GM19193 (cell line): ENCODE results near the gene NHLRC4.

ENCODE experiments used
- POLR2A ChIP-seq: IDR thresholded peaks from 4 replicates; pipeline ENCODE4 v1.6.1; 2011; ENCODE audit not compliant: insufficient read depth, insufficient read length; ENCODE audit errors: extremely low read depth

The NHLRC4 gene

DNA sequence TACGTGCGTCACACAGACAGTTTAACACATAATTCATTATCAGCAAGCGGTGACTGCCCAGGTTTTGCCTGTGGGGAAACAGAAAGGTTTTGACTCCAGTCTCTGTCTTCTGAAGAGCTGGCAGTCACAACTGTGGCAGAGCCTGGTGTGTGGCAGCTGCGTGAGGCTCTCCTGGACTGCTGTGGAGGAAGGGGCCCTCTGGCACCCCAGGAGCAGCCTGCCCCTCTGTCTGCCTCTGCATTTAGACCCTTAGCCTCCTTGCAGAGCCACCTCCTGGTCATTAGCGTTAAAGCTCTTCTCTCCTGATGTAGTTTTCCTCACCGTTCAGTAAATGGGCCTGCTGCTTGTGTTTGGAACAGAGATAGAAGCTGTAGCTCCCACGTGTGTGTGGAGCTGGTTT is 34.0 kb downstream of the NHLRC4 start:
- no peak for TF ChIP-seq POLR2A

- no peak for TF ChIP-seq POLR2A
These were observed 37.1 kb downstream of the NHLRC4 start for GRCh38 chr16:603933-604332.

GRCh38 chr16:606656-607307 is 40.0 kb downstream of the NHLRC4 start:
- TF ChIP-seq POLR2A: no peak

DNA sequence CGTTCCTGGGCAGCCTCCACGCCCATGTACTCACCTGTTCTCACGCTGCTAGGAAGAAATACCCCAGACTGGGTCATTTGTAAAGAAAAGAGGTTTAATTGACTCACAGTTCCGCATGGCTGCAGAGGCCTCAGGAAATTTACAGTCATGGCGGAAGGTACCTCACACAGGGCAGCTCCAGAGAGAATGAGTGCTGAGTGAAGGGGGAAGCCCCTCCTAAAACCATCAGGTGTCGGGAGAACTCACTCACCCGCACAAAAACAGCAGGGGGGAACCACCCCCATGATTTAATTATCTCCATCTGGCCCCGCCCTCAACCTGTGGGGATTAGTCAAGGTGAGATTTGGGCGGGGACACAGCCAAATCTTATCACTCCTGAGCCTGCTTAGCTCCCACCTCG is 41.2 kb downstream of the NHLRC4 start:
- TF ChIP-seq POLR2A: no peak

DNA sequence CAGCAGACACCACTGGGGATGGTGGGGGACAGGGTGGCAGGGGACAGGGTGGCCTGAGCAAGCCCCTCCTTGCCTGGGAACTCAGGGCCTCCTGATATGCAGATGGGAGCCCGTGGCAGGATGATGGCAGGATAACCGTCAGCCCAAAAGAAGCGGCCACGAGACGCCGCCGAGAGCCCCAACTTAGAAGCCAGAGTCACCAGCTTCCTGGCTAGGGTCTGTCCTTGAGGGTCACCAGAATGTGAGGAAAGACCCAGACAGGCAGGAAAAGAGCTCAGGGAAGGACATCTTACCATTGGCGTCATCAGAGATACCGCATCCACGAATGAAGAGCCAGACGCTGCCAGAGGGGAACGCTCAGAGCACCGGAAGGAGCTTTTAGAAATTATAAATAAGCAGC is 42.5 kb downstream of the NHLRC4 start:
- no peak for TF ChIP-seq POLR2A

DNA sequence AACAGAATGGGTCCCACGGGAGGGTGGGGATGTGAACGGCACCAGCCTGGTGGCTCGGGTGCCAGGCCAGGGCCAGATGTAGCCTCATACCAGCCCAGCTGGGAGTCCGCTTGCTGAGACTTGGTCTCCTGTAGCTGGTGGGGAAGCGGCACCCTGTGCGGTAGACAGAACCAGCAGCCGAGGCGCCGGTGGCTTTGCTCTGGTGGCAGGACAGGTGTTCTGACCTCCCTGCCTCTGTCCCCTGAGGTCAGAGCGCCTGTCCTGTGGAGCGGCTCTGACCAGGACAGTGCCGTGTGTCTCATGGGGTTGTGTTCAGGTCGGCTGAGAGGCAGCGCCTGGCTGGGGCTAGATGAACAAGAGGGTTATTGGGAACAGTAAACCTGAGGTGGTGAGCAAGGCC is 43.2 kb downstream of the NHLRC4 start:
- no peak for TF ChIP-seq POLR2A

DNA sequence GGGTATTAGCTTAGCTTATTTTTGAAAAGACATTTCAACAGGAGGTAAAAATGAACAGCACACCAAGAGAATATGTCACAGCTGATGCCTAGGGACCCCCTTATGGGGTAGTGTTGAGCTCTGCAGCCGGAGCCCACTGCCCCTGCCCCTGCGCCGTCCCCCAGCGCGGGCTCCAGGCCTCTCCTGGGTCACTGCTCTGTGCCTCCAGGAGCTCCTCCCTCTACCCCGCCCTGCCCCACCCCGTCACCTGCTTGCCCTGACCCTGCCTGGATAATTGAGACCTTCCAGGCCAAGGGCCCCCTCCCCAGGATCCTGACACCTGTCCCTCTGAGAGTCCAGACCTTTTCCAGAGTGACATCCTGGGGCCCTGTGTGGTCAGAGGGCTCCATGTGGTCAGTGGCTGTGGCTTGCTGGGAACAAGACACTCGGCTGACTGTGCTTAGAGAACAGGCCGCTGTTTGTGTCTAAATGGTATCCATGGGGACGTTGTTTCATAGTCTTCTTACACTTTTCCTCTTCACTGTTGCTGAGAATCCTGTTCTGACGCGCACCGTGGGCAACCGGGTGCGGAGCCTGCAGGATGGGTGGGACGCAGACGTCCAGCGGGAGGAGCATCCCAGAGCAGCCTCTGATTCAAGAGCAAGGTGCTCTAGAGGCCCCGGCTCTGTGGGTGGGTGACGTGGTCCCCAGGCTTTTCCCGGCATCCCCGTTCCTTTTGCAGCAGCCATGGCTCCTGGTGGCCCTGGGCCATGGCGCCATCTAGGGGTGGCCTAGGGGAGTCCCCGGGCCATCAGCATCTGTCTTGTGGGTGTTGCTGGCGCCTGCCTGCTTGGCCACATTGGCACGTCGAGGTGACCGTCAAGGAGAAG is 43.9 kb downstream of the NHLRC4 start:
- no peak for TF ChIP-seq POLR2A

GRCh38 chr16:615122-615521 is 48.3 kb downstream of the NHLRC4 start:
- no peak for TF ChIP-seq POLR2A

- no peak for TF ChIP-seq POLR2A
These were observed 50.2 kb downstream of the NHLRC4 start for GRCh38 chr16:616733-617586.

GRCh38 chr16:617855-618254 is 51.0 kb downstream of the NHLRC4 start:
- no peak for TF ChIP-seq POLR2A
